Body of pancreas (tissue), 4 donors: ENCODE measurements around the gene BTBD9. TPM values are rescaled to one million over a fixed set of nuclear protein-coding genes. Genes with fewer than 3 reads are reported as not detected.

Experiments used
- ATAC-seq: fragments of 150-250 bp; one replicate; pipeline ENCODE4 v1.9.1; 2016
- DNase-seq, 4 donors: peaks; one replicate each; pipeline ENCODE4 v3.0.0-alpha.2; 2019
- H3K27ac ChIP-seq, 4 donors: fragments of 200-600 bp; sonication (generic); 1 replicate in 3 of 4; 2 replicates in 1 of 4; pipeline versions ENCODE4 v1.5.1 to v1.6.1; 2016 to 2019; ENCODE audit warnings: mild to moderate bottlenecking in 1 of 4, mixed read lengths in 1 of 4, moderate library complexity in 1 of 4
- H3K27me3 ChIP-seq, 2 donors: fragments of 200-600 bp; sonication (generic); one replicate each; pipeline ENCODE4 v1.6.0; 2016; ENCODE audit warnings: mild to moderate bottlenecking in 1 of 2
- H3K36me3 ChIP-seq, 2 donors: fragments of 200-600 bp; sonication (generic); replicated peaks in 1 of 2; 2 replicates each; pipeline ENCODE4 v1.5.1; 2016; ENCODE audit warnings: low read depth in 2 of 2; ENCODE audit not compliant: insufficient read depth in 1 of 2
- H3K4me1 ChIP-seq: fragments of 200-600 bp; sonication (generic); one replicate; pipeline ENCODE4 v1.6.0; 2016
- H3K4me3 ChIP-seq, 2 donors: fragments of 200-600 bp; sonication (generic); 1 replicate in 1 of 2; 2 replicates in 1 of 2; pipeline ENCODE4 v1.5.1; 2016 to 2019
- H3K9me3 ChIP-seq, 3 donors: fragments of 200-600 bp; sonication (generic); 1 replicate in 2 of 3; 2 replicates in 1 of 3; pipeline ENCODE4 v1.5.1; 2016
- CTCF ChIP-seq, 7 experiments: fragments of 450-650 bp in 4 of 7; fragments of 200-600 bp in 3 of 7; sonication (generic) in 3 of 7; IDR thresholded peaks; one replicate each; pipeline ENCODE4 v1.5.1; 2016 to 2019; ENCODE audit warnings: antibody characterized with exemption in 7 of 7
- POLR2A ChIP-seq, 3 donors: fragments of 450-650 bp; IDR thresholded peaks; one replicate each; pipeline ENCODE4 v1.6.1; 2016; ENCODE audit warnings: antibody characterized with exemption in 3 of 3, mild to moderate bottlenecking in 2 of 3
- WGBS, 2 donors: methylation state at CpG; one replicate each; pipeline ENCODE4 v1.1.5; 2017; 5-methylcytosine and 5-hydroxymethylcytosine counted together
- intact Hi-C: fragments of 100-400 bp; cut with DNase I; formaldehyde crosslinking; loops from one replicate; pipeline ENCODE4 v1.15.1; 2023
- total RNA-seq, 2 donors: library from RNA; depleted of rRNA; stranded (reverse); fragments of >200 nt; gene quantifications; one replicate each; pipeline ENCODE4 v1.1.0, GENCODE V29; 2016

BTBD9 gene
- total RNA-seq, 2 donors from 2014 or later: 11.9 to 29.3 TPM

GRCh38 chr6:38320358-38320757 lies 319.4 kb downstream of the BTBD9 start:
- H3K9me3 ChIP-seq: no peaks in the 10 kb centered on the region
- no peaks in the 10 kb centered on the region for H3K36me3 ChIP-seq
- 68 to 71% methylated on average over 3 of the region's 3 CpGs for WGBS, 2 donors
- DNase-seq: no peak
- H3K4me3 ChIP-seq: no peak overlapping the region
- H3K4me1 ChIP-seq: no peaks in the 10 kb centered on the region
- TF ChIP-seq POLR2A (IDR thresholded peaks at IDR 0.05) (no peak), CTCF (IDR thresholded peaks at IDR 0.05) (no peak)
- H3K27me3 ChIP-seq: no peaks in the 10 kb centered on the region
- ATAC-seq: no peak
- H3K27ac ChIP-seq: no peak overlapping the region
- intact Hi-C loops: no loop called here

- Histone ChIP-seq H3K4me3 (no peak overlapping the region), H3K36me3 (no peaks in the 10 kb centered on the region), H3K4me1 (no peaks in the 10 kb centered on the region), H3K27me3 (no peaks in the 10 kb centered on the region), H3K9me3 (no peaks in the 10 kb centered on the region), H3K27ac (no peak overlapping the region)
- no peak for ATAC-seq
- no peak for TF ChIP-seq POLR2A (IDR thresholded peaks at IDR 0.05)
- no peak for TF ChIP-seq CTCF (IDR thresholded peaks at IDR 0.05)
- intact Hi-C loops: no loop called here
- whole genome bisulfite sequencing, 2 donors: 83 to 85% methylated on average over 10 to 11 of the region's 11 CpGs
- no peak for DNase-seq
These were observed 320.2 kb downstream of the BTBD9 start for GRCh38 chr6:38319256-38320212.

GRCh38 chr6:38316099-38316868 lies 323.4 kb downstream of the BTBD9 start:
- H3K27me3 ChIP-seq: no peaks in the 10 kb centered on the region
- ATAC-seq (no peak), DNase-seq (no peak)
- intact Hi-C loops: no loop called here
- TF ChIP-seq CTCF (IDR thresholded peaks at IDR 0.05): no peak
- TF ChIP-seq POLR2A (IDR thresholded peaks at IDR 0.05): no peak
- H3K36me3 ChIP-seq: no peaks in the 10 kb centered on the region
- no peak overlapping the region for H3K27ac ChIP-seq
- H3K4me1 ChIP-seq: no peaks in the 10 kb centered on the region
- 84 to 90% methylated on average over 1 of the region's 1 CpG for WGBS, 2 donors
- no peaks in the 10 kb centered on the region for H3K9me3 ChIP-seq
- H3K4me3 ChIP-seq: no peak overlapping the region

DNA sequence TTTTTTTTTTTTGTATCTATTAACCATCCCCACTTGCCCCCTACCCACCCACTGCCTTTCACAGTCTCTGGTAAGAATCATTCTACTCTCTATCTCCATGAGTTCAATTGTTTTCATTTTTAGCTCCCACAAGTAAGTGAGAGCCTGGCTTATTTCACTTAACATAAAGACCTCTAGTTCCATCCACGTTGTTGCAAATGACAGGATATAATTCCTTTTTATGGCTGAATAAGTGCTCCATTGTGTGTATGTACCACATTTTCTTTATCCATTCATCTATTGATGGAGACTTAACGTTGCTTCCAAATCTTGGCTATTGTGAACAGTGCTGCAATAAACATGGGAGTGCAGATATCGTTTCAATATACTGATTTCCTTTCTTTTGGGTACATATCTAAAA lies 328.5 kb downstream of the BTBD9 start:
- no peak for DNase-seq
- no peak overlapping the region for H3K27ac ChIP-seq
- H3K4me3 ChIP-seq: no peak overlapping the region
- intact Hi-C loops: no loop called here
- no peaks in the 10 kb centered on the region for H3K36me3 ChIP-seq
- H3K4me1 ChIP-seq: no peaks in the 10 kb centered on the region
- no peaks in the 10 kb centered on the region for H3K9me3 ChIP-seq
- TF ChIP-seq POLR2A (IDR thresholded peaks at IDR 0.05): no peak
- no peaks in the 10 kb centered on the region for H3K27me3 ChIP-seq
- no peak for ATAC-seq
- 89 to 90% methylated on average over 3 of the region's 3 CpGs for WGBS, 2 donors

- no peaks in the 10 kb centered on the region for H3K36me3 ChIP-seq
- no peaks in the 10 kb centered on the region for H3K9me3 ChIP-seq
- intact Hi-C loops: no loop called here
- H3K27me3 ChIP-seq: no peaks in the 10 kb centered on the region
- DNase-seq (peak in 1 of 4 donors; percentile 14), ATAC-seq (no peak)
- H3K27ac ChIP-seq: no peak overlapping the region
- 72 to 81% methylated on average over 5 of the region's 5 CpGs for WGBS, 2 donors
- no peak overlapping the region for H3K4me3 ChIP-seq
- H3K4me1 ChIP-seq: no peaks in the 10 kb centered on the region
- no peak for TF ChIP-seq POLR2A (IDR thresholded peaks at IDR 0.05)
- TF ChIP-seq CTCF (IDR thresholded peaks at IDR 0.05): no peak
These were observed 329.7 kb downstream of the BTBD9 start for GRCh38 chr6:38310061-38310460.
